H1 (cell line): ENCODE results near the gene NDC1. TPM values are rescaled to one million over a fixed set of nuclear protein-coding genes. Genes with fewer than 3 reads are reported as not detected.

Experiments used
- CTCF ChIA-PET: fragments of 300-600 bp; sonication (Branson Sonifier 250); formaldehyde crosslinking; loops from one replicate; lab custom pipeline; 2021; ENCODE audit not compliant: partially characterized antibody; lab: Charles Lee
- POLR2A ChIA-PET: fragments of 300-600 bp; sonication (Branson Sonifier 250); formaldehyde crosslinking; loops from one replicate; lab custom pipeline; 2021; ENCODE audit warnings: inconsistent platforms; ENCODE audit not compliant: partially characterized antibody; lab: Charles Lee
- DNase-seq, 2 experiments: peaks; one replicate each; pipeline versions ENCODE4 v3.0.0 to v3.0.0-alpha.2; 2010 to 2022; ENCODE audit warnings: low spot score in 2 of 2, low read depth in 1 of 2, mixed read lengths in 1 of 2
- FAIRE-seq: peaks from 2 replicates; lab custom pipeline; 2011; peaks lifted over from hg19 to GRCh38; lab: Jason Lieb, UNC
- H2AFZ ChIP-seq: 2 replicates; pipeline ENCODE4 v1.8.1; 2012; ENCODE audit warnings: low read length, inconsistent platforms
- H2AK5ac ChIP-seq: 2 replicates; pipeline ENCODE4 v1.6.1; 2013; ENCODE audit warnings: low read depth, low read length
- H2BK120ac ChIP-seq: replicated peaks from 2 replicates; pipeline ENCODE3; 2013; ENCODE audit warnings: low read depth, low read length, inconsistent platforms
- H2BK12ac ChIP-seq: 2 replicates; pipeline ENCODE4 v1.6.1; 2013; ENCODE audit warnings: low read depth, low read length
- H2BK15ac ChIP-seq: 2 replicates; pipeline ENCODE4 v1.6.1; 2013; ENCODE audit warnings: low read length
- H2BK20ac ChIP-seq: 2 replicates; pipeline ENCODE4 v1.6.1; 2013; ENCODE audit warnings: low read length
- H2BK5ac ChIP-seq: 2 replicates; pipeline ENCODE4 v1.6.1; 2013; ENCODE audit warnings: low read depth, low read length
- H3K14ac ChIP-seq: 2 replicates; pipeline ENCODE4 v1.6.1; 2013; ENCODE audit warnings: inconsistent platforms; ENCODE audit not compliant: insufficient read length
- H3K18ac ChIP-seq: 2 replicates; pipeline ENCODE4 v1.6.1; 2013; ENCODE audit warnings: low read length; ENCODE audit errors: extremely low read depth
- H3K23ac ChIP-seq: 2 replicates; pipeline ENCODE4 v1.6.1; 2013; ENCODE audit warnings: inconsistent platforms; ENCODE audit not compliant: insufficient read length
- H3K23me2 ChIP-seq: 2 replicates; pipeline ENCODE4 v1.6.1; 2013; ENCODE audit warnings: low read depth, low read length
- H3K27ac ChIP-seq: 2 replicates; pipeline ENCODE4 v1.6.1; 2011; ENCODE audit warnings: low read depth, low read length, inconsistent platforms
- H3K27me3 ChIP-seq, 4 experiments: replicated peaks in 1 of 4; 1 replicate in 1 of 4; 2 replicates in 3 of 4; pipeline versions ENCODE4 v1.6.1 to v1.8.1; 2011 to 2013; ENCODE audit warnings: low read length in 3 of 4, mild to moderate bottlenecking in 3 of 4, inconsistent platforms in 2 of 4, mixed read lengths in 2 of 4, moderate library complexity in 1 of 4; ENCODE audit not compliant: control insufficient read depth in 3 of 4, insufficient read depth in 3 of 4; ENCODE audit errors: extremely low read depth in 1 of 4
- H3K36me3 ChIP-seq, 4 experiments: 2 replicates each; pipeline versions ENCODE4 v1.6.1 to v1.8.1; 2011 to 2013; ENCODE audit warnings: mild to moderate bottlenecking in 4 of 4, low read length in 3 of 4, moderate library complexity in 2 of 4, control low read depth in 1 of 4, inconsistent platforms in 1 of 4; ENCODE audit not compliant: insufficient read depth in 4 of 4, control insufficient read depth in 2 of 4
- H3K4ac ChIP-seq: replicated peaks from 2 replicates; pipeline ENCODE3; 2013; ENCODE audit warnings: low read length, low read depth, mixed read lengths, inconsistent platforms; ENCODE audit not compliant: insufficient read length
- H3K4me1 ChIP-seq, 4 experiments: replicated peaks in 1 of 4; 1 replicate in 1 of 4; 2 replicates in 3 of 4; pipeline versions ENCODE4 v1.6.1 to v1.8.1; 2011 to 2013; ENCODE audit warnings: low read length in 3 of 4, inconsistent platforms in 2 of 4, mixed read lengths in 1 of 4; ENCODE audit not compliant: insufficient read depth in 4 of 4, control insufficient read depth in 3 of 4
- H3K4me2 ChIP-seq, 2 experiments: 2 replicates each; pipeline versions ENCODE4 v1.6.1 to v1.8.1; 2011 to 2013; ENCODE audit warnings: low read depth in 2 of 2, low read length in 2 of 2, control low read depth in 1 of 2, inconsistent platforms in 1 of 2, mild to moderate bottlenecking in 1 of 2; ENCODE audit not compliant: insufficient read depth in 1 of 2
- H3K4me3 ChIP-seq, 4 experiments: fragments of 200-600, 300-600 bp in 1 of 4; sonication (generic), shearing (Covaris generic), sonication (Bioruptor Twin) in 1 of 4; 2 replicates each; pipeline versions ENCODE4 v1.5.1 to v1.8.1; 2011 to 2016; ENCODE audit warnings: low read length in 4 of 4, low read depth in 3 of 4, control low read depth in 2 of 4, inconsistent platforms in 2 of 4, mild to moderate bottlenecking in 2 of 4, mixed read lengths in 1 of 4, moderate library complexity in 1 of 4; ENCODE audit not compliant: insufficient read depth in 2 of 4; ENCODE audit errors: extremely low read depth in 1 of 4
- H3K56ac ChIP-seq: replicated peaks from 2 replicates; pipeline ENCODE3; 2013; ENCODE audit warnings: low read depth, mild to moderate bottlenecking, mixed read lengths, low read length, inconsistent platforms; ENCODE audit not compliant: insufficient read length
- H3K79me1 ChIP-seq: 2 replicates; pipeline ENCODE4 v1.6.1; 2013; ENCODE audit warnings: low read depth, low read length, control low read depth
- H3K79me2 ChIP-seq, 2 experiments: 2 replicates each; pipeline versions ENCODE4 v1.6.1 to v1.8.1; 2012 to 2013; ENCODE audit warnings: low read length in 2 of 2, mild to moderate bottlenecking in 2 of 2, inconsistent platforms in 1 of 2; ENCODE audit not compliant: insufficient read depth in 2 of 2, control insufficient read depth in 1 of 2
- H3K9ac ChIP-seq, 4 experiments: replicated peaks in 1 of 4; 1 replicate in 1 of 4; 2 replicates in 3 of 4; pipeline versions ENCODE4 v1.6.1 to v1.8.1; 2011 to 2013; ENCODE audit warnings: low read depth in 3 of 4, low read length in 3 of 4, control low read depth in 2 of 4, mild to moderate bottlenecking in 2 of 4, moderate library complexity in 2 of 4, inconsistent platforms in 1 of 4; ENCODE audit errors: extremely low read depth in 1 of 4
- H3K9me3 ChIP-seq, 2 experiments: 2 replicates each; pipeline versions ENCODE4 v1.6.1 to v1.8.1; 2012 to 2013; ENCODE audit warnings: mild to moderate bottlenecking in 2 of 2, moderate library complexity in 2 of 2, control low read depth in 1 of 2, inconsistent platforms in 1 of 2, low read depth in 1 of 2, low read length in 1 of 2, mixed read lengths in 1 of 2; ENCODE audit not compliant: insufficient read depth in 2 of 2
- H4K20me1 ChIP-seq, 2 experiments: replicated peaks in 1 of 2; 2 replicates each; pipeline versions ENCODE3 to v1.8.1; 2011 to 2013; ENCODE audit warnings: inconsistent platforms in 2 of 2, low read length in 2 of 2, mild to moderate bottlenecking in 1 of 2; ENCODE audit not compliant: insufficient read depth in 2 of 2, control insufficient read depth in 1 of 2
- H4K5ac ChIP-seq: 2 replicates; pipeline ENCODE4 v1.6.1; 2013; ENCODE audit warnings: low read length, low read depth, mixed read lengths, inconsistent platforms; ENCODE audit not compliant: insufficient read length
- H4K8ac ChIP-seq: 2 replicates; pipeline ENCODE4 v1.8.0; 2013; ENCODE audit warnings: mild to moderate bottlenecking, moderate library complexity, low read length, inconsistent platforms; ENCODE audit not compliant: insufficient read depth; ENCODE audit errors: extremely low read depth
- H4K91ac ChIP-seq: replicated peaks from 2 replicates; pipeline ENCODE3; 2013; ENCODE audit warnings: low read length, mixed read lengths, inconsistent platforms; ENCODE audit not compliant: insufficient read length
- BCL11A ChIP-seq, 2 experiments: IDR thresholded peaks; one replicate each; pipeline ENCODE4 v1.6.1; 2011; ENCODE audit warnings: low read depth in 2 of 2, low read length in 2 of 2, mild to moderate bottlenecking in 2 of 2
- EZH2 ChIP-seq: fragments of 200-600 bp; sonication (generic); IDR thresholded peaks from 2 replicates; pipeline ENCODE4 v1.7.1; 2012; ENCODE audit warnings: low read depth, mild to moderate bottlenecking, moderate library complexity, low read length, inconsistent platforms; ENCODE audit not compliant: severe bottlenecking
- FOSL1 ChIP-seq: IDR thresholded peaks from 2 replicates; pipeline ENCODE4 v1.6.1; 2011; ENCODE audit warnings: mild to moderate bottlenecking, low read depth, low read length, moderate library complexity; ENCODE audit not compliant: insufficient read depth
- JUN ChIP-seq: IDR thresholded peaks from 2 replicates; pipeline ENCODE4 v1.6.1; 2011; ENCODE audit warnings: low read depth, mild to moderate bottlenecking, improper control_type of control experiment, low read length
- KDM4A ChIP-seq: IDR thresholded peaks from one replicate; pipeline ENCODE4 v1.7.1; 2012; ENCODE audit warnings: low read depth, mild to moderate bottlenecking, moderate library complexity, low read length, inconsistent platforms; ENCODE audit not compliant: severe bottlenecking
- NRF1 ChIP-seq: IDR thresholded peaks from 2 replicates; pipeline ENCODE4 v1.6.1; 2011; ENCODE audit warnings: mild to moderate bottlenecking, low read depth, low read length, improper control_type of control experiment
- SIX5 ChIP-seq: IDR thresholded peaks from 2 replicates; pipeline ENCODE4 v1.6.1; 2011; ENCODE audit warnings: mild to moderate bottlenecking, low read depth, low read length
- SP4 ChIP-seq: IDR thresholded peaks from 2 replicates; pipeline ENCODE4 v1.6.1; 2012; ENCODE audit warnings: low read length, inconsistent platforms
- TAF7 ChIP-seq: optimal IDR thresholded peaks from 2 replicates; pipeline ENCODE3; 2011; ENCODE audit warnings: low read depth, mild to moderate bottlenecking, inconsistent platforms, low read length, moderate library complexity, borderline replicate concordance
- TBP ChIP-seq: IDR thresholded peaks from 2 replicates; pipeline ENCODE4 v1.6.1; 2011; ENCODE audit warnings: low read depth, low read length, improper control_type of control experiment
- WGBS, 2 experiments: shearing (Covaris generic) in 1 of 2; methylation state at CpG; one replicate each; pipeline versions ENCODE4 v1.1.6 to v1.1.7; 2013 to 2015; ENCODE audit warnings: low lambda C conversion rate in 2 of 2, mixed read lengths in 2 of 2, inconsistent platforms in 1 of 2, low coverage in 1 of 2, missing lambda C conversion rate in 1 of 2; ENCODE audit not compliant: insufficient replicate concordance in 2 of 2, insufficient coverage in 1 of 2, insufficient read length in 1 of 2; ENCODE audit errors: extremely low coverage in 1 of 2, missing lambda C conversion rate in 1 of 2; 5-methylcytosine and 5-hydroxymethylcytosine counted together
- polyA plus RNA-seq, 7 experiments: library from polyadenylated mRNA; depleted of rRNA in 3 of 7; stranded (reverse) in 5 of 7; unstranded in 2 of 7; fragments of >200 nt in 5 of 7; fragments of 200-250 nt in 2 of 7; gene quantifications; 1 replicate in 5 of 7; 2 replicates in 1 of 7; 4 replicates in 1 of 7; pipeline versions ENCODE4 v1.2.1 to v1.2.3, GENCODE V29; 2011 to 2013; ENCODE audit warnings: missing spikeins in 2 of 7, mixed read lengths in 2 of 7
- total RNA-seq: library from RNA; stranded (reverse); fragmentation: NEBNext Ultra II Directional; extraction: Animal tissue kit (Norgen Biotek cat#: 25700); gene quantifications from 2 replicates; pipeline ENCODE4 v1.2.1, GENCODE V29; 2021
- TF ChIP-seq, protein P1 (sequence below): IDR thresholded peaks from 2 replicates; pipeline ENCODE4 v1.6.1; 2011; ENCODE audit warnings: low read length, improper control_type of control experiment

NDC1 gene
- total and polyA plus RNA-seq, 2 of the 8 experiments (the other 6 are each of a cell fraction or from before 2014, with no cell fraction given), result 62.9 to 66.1 TPM

- no peak overlapping the region for H2BK12ac ChIP-seq
- H2BK20ac ChIP-seq, result no peak overlapping the region
- WGBS, 2 experiments, result 81% methylated on average over 3 of the region's 3 CpGs; no CpG with 5 or more reads in 1 of the 2 experiments
- no peaks in the 10 kb centered on the region for H3K4me1 ChIP-seq
- H3K27me3 ChIP-seq, result no peaks in the 10 kb centered on the region
- no peaks in the 10 kb centered on the region for H4K20me1 ChIP-seq
- no peak overlapping the region for H2BK15ac ChIP-seq
- H3K4me2 ChIP-seq, result no peak overlapping the region
- no peak overlapping the region for H4K8ac ChIP-seq
- no peak overlapping the region for H4K5ac ChIP-seq
- no peak overlapping the region for H2BK120ac ChIP-seq
- H3K4ac ChIP-seq, result no peak overlapping the region
- no peak overlapping the region for H3K18ac ChIP-seq
- H3K9ac ChIP-seq, result no peak overlapping the region
- H2BK5ac ChIP-seq, result no peak overlapping the region
- POLR2A ChIA-PET, result interaction anchor here (1.3 kb wide), 1 partner anchor 140 kb away, joined by 3 read pairs; no protein-coding TSS in a partner anchor
- H2AFZ ChIP-seq, result no peak overlapping the region
- H3K4me3 ChIP-seq, result no peak overlapping the region
- no peaks in the 10 kb centered on the region for H3K79me1 ChIP-seq
- H3K79me2 ChIP-seq, result peaks cover 4 to 6% of the 10 kb centered on the region in 2 experiments; a peak in 2 of 4 replicates
- H3K27ac ChIP-seq, result no peak overlapping the region
- peaks cover 5% of the 10 kb centered on the region; the same call in 1 of the 2 replicates for H3K23me2 ChIP-seq
- H4K91ac ChIP-seq, result no peak overlapping the region
- H3K14ac ChIP-seq, result no peak overlapping the region
- no peaks in the 10 kb centered on the region; a peak in 1 of 4 replicates for H3K9me3 ChIP-seq
- CTCF ChIA-PET, result interaction anchor here (1.0 kb wide), 1 partner anchor 117 kb away, joined by 4 read pairs; no protein-coding TSS in a partner anchor
- no peak overlapping the region for H3K23ac ChIP-seq
- FAIRE-seq, result no peak
- H2AK5ac ChIP-seq, result no peak overlapping the region
- H3K56ac ChIP-seq, result no peak overlapping the region
- H3K36me3 ChIP-seq, result no peaks in the 10 kb centered on the region
- DNase-seq, result no peak
- no peak for TF ChIP-seq FOSL1
- no peak for TF ChIP-seq SIX5
- TF ChIP-seq TAF7, result no peak
- no peak for TF ChIP-seq TBP
- no peak for TF ChIP-seq BCL11A (IDR thresholded peaks at IDR 0.05; ENCODE audit: low read depth in 2 of 2, low read length in 2 of 2)
- TF ChIP-seq JUN, result no peak
- TF ChIP-seq NRF1, result no peak
- no peak for TF ChIP-seq KDM4A
- TF ChIP-seq SP4, result no peak
- no peak for TF ChIP-seq EZH2
- TF ChIP-seq, protein P1, sequence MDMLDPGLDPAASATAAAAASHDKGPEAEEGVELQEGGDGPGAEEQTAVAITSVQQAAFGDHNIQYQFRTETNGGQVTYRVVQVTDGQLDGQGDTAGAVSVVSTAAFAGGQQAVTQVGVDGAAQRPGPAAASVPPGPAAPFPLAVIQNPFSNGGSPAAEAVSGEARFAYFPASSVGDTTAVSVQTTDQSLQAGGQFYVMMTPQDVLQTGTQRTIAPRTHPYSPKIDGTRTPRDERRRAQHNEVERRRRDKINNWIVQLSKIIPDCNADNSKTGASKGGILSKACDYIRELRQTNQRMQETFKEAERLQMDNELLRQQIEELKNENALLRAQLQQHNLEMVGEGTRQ, result no peak
Measured at GRCh38 chr1:53842347-53842746, 4.3 kb upstream of the NDC1 start.
